MM.1S (cell line): ENCODE measurements around the gene SAXO2.
A peak's percentile ranks its signal among the peaks of the same experiment; 100 is the strongest.
"Not testable (repeated sequence)": the region's sequence is repeated elsewhere in the genome, so short reads cannot be mapped to it uniquely, and the experiment has no call there.

Experiments used
- DNase-seq: peaks from one replicate; pipeline ENCODE4 v3.0.0-alpha.2; 2015
- H2AFZ ChIP-seq: fragments of 300-600 bp; sonication (generic); 2 replicates; pipeline ENCODE4 v1.6.0; 2016; ENCODE audit warnings: antibody characterized with exemption, low read length
- H3F3A ChIP-seq: fragments of 300-600 bp; sonication (generic); 2 replicates; pipeline ENCODE4 v1.6.1; 2016; ENCODE audit warnings: mild to moderate bottlenecking, antibody characterized with exemption, low read length, moderate library complexity, mixed read lengths; ENCODE audit not compliant: insufficient read depth
- H3K27ac ChIP-seq: fragments of 300-600 bp; sonication (generic); 2 replicates; pipeline ENCODE4 v1.5.1; 2016; ENCODE audit warnings: mild to moderate bottlenecking, low read length
- H3K27me3 ChIP-seq: fragments of 300-600 bp; sonication (generic); replicated peaks from 2 replicates; pipeline ENCODE4 v1.6.0; 2016; ENCODE audit warnings: low read length; ENCODE audit not compliant: insufficient read depth
- H3K36me3 ChIP-seq: fragments of 300-600 bp; sonication (generic); replicated peaks from 2 replicates; pipeline ENCODE4 v1.6.1; 2016; ENCODE audit warnings: mild to moderate bottlenecking, low read length, mixed read lengths; ENCODE audit not compliant: insufficient read depth
- H3K4me1 ChIP-seq: fragments of 300-600 bp; sonication (generic); 2 replicates; pipeline ENCODE4 v1.6.1; 2016; ENCODE audit warnings: low read length, mixed read lengths
- H3K4me2 ChIP-seq: fragments of 300-600 bp; sonication (generic); 2 replicates; pipeline ENCODE4 v1.6.0; 2016; ENCODE audit warnings: low read depth, low read length
- H3K4me3 ChIP-seq: fragments of 300-600 bp; sonication (generic); 2 replicates; pipeline ENCODE4 v1.5.1; 2016; ENCODE audit warnings: low read length, mixed read lengths
- H3K79me2 ChIP-seq: fragments of 300-600 bp; sonication (generic); 2 replicates; pipeline ENCODE4 v1.6.1; 2016; ENCODE audit warnings: mixed run types, low read length, mixed read lengths
- H3K9ac ChIP-seq: fragments of 300-600 bp; sonication (generic); 2 replicates; pipeline ENCODE4 v1.6.1; 2016; ENCODE audit warnings: low read length, mixed read lengths
- H3K9me2 ChIP-seq: fragments of 300-600 bp; sonication (generic); replicated peaks from 2 replicates; pipeline ENCODE4 v1.6.1; 2016; ENCODE audit warnings: mild to moderate bottlenecking, low read length, mixed read lengths; ENCODE audit not compliant: insufficient read depth
- H3K9me3 ChIP-seq: fragments of 300-600 bp; sonication (generic); replicated peaks from 2 replicates; pipeline ENCODE4 v1.6.1; 2016; ENCODE audit warnings: mild to moderate bottlenecking, low read length, mixed read lengths; ENCODE audit not compliant: insufficient read depth
- H4K20me1 ChIP-seq: fragments of 300-600 bp; sonication (generic); 2 replicates; pipeline ENCODE4 v1.6.1; 2016; ENCODE audit warnings: mild to moderate bottlenecking, low read length, moderate library complexity, mixed read lengths; ENCODE audit not compliant: insufficient read depth
- CTCF ChIP-seq: fragments of 300-600 bp; sonication (generic); IDR thresholded peaks from 2 replicates; pipeline ENCODE4 v1.5.1; 2016; ENCODE audit warnings: antibody characterized with exemption, low read length, mixed read lengths
- EZH2 ChIP-seq: fragments of 300-600 bp; sonication (generic); optimal IDR thresholded peaks from 2 replicates; pipeline ENCODE3; 2017; ENCODE audit warnings: low read depth, mild to moderate bottlenecking, antibody characterized with exemption, low read length, mixed read lengths
- EZH2phosphoT487 ChIP-seq: fragments of 300-600 bp; sonication (generic); IDR thresholded peaks from 2 replicates; pipeline ENCODE4 v1.6.1; 2018; ENCODE audit warnings: antibody characterized with exemption, low read length

Gene SAXO2

GRCh38 chr15:82239685-82240391, 22.8 kb upstream of the SAXO2 start:
- no peak for TF ChIP-seq CTCF
- TF ChIP-seq EZH2phosphoT487: no peak
- no peak for TF ChIP-seq EZH2
- H3K36me3 ChIP-seq: no peaks in the 10 kb centered on the region
- no peak overlapping the region for H2AFZ ChIP-seq
- H3K9me3 ChIP-seq: no peaks in the 10 kb centered on the region
- no peaks in the 10 kb centered on the region for H3K27me3 ChIP-seq
- H3K4me3 ChIP-seq: no peak overlapping the region
- no peaks in the 10 kb centered on the region for H4K20me1 ChIP-seq
- no peaks in the 10 kb centered on the region for H3K79me2 ChIP-seq
- H3K9ac ChIP-seq: no peak overlapping the region
- H3K4me1 ChIP-seq: no peaks in the 10 kb centered on the region
- no peaks in the 10 kb centered on the region for H3F3A ChIP-seq
- no peaks in the 10 kb centered on the region for H3K9me2 ChIP-seq
- no peak overlapping the region for H3K27ac ChIP-seq
- no peak for DNase-seq
- H3K4me2 ChIP-seq: no peak overlapping the region

- H3K9ac ChIP-seq, DNase-seq, H3K9me3 ChIP-seq, H3K9me2 ChIP-seq, H3K27me3 ChIP-seq, H3K36me3 ChIP-seq, H4K20me1 ChIP-seq, H3K4me2 ChIP-seq, H3K4me3 ChIP-seq, H3K4me1 ChIP-seq, H3K27ac ChIP-seq, H2AFZ ChIP-seq, H3K79me2 ChIP-seq, H3F3A ChIP-seq: not testable (repeated sequence)
Measured at GRCh38 chr15:82241836-82242499, 20.6 kb upstream of the SAXO2 start.

GRCh38 chr15:82243644-82244043, 19.0 kb upstream of the SAXO2 start:
- H2AFZ ChIP-seq, H3K79me2 ChIP-seq, H3F3A ChIP-seq, H3K9me2 ChIP-seq, H3K36me3 ChIP-seq, H3K4me2 ChIP-seq, H3K4me3 ChIP-seq, H3K4me1 ChIP-seq, H3K27me3 ChIP-seq, H4K20me1 ChIP-seq, H3K9me3 ChIP-seq, H3K9ac ChIP-seq, DNase-seq, H3K27ac ChIP-seq: not testable (repeated sequence)

GRCh38 chr15:82245956-82246355, 16.7 kb upstream of the SAXO2 start:
- H2AFZ ChIP-seq, H3K36me3 ChIP-seq, H4K20me1 ChIP-seq, DNase-seq, H3F3A ChIP-seq, H3K9me2 ChIP-seq, H3K9me3 ChIP-seq, H3K9ac ChIP-seq, H3K79me2 ChIP-seq, H3K27me3 ChIP-seq, H3K27ac ChIP-seq, H3K4me2 ChIP-seq, H3K4me3 ChIP-seq, H3K4me1 ChIP-seq: not testable (repeated sequence)

- H4K20me1 ChIP-seq, DNase-seq: not testable (repeated sequence)
Measured at GRCh38 chr15:82248261-82248660, 14.4 kb upstream of the SAXO2 start.

GRCh38 chr15:82261566-82262421, 824 bp upstream of the SAXO2 start:
- peaks cover 21% of the 10 kb centered on the region for H3K79me2 ChIP-seq
- peak overlapping the region; percentile 87 for H3K4me2 ChIP-seq
- peak overlapping the region; percentile 87 for H3K4me3 ChIP-seq
- peak overlapping the region; percentile 78; the same call in 1 of the 2 replicates for H3K27ac ChIP-seq
- H3K9ac ChIP-seq: peak overlapping the region; percentile 77
- not testable (repeated sequence) for H3K27me3 ChIP-seq, H3K9me3 ChIP-seq, H3F3A ChIP-seq, H4K20me1 ChIP-seq, H3K36me3 ChIP-seq, H3K9me2 ChIP-seq
- peak overlapping the region; percentile 74 for H2AFZ ChIP-seq
- peak; percentile 42 for DNase-seq
- peaks cover 26% of the 10 kb centered on the region for H3K4me1 ChIP-seq

More at GRCh38 chr15:82248261-82248660, 14.4 kb upstream of the SAXO2 start:
- not testable (repeated sequence) for H3F3A ChIP-seq, H3K27ac ChIP-seq, H3K4me2 ChIP-seq, H3K9me3 ChIP-seq, H3K4me3 ChIP-seq, H2AFZ ChIP-seq, H3K4me1 ChIP-seq, H3K79me2 ChIP-seq, H3K9me2 ChIP-seq, H3K36me3 ChIP-seq, H3K27me3 ChIP-seq, H3K9ac ChIP-seq
